ENCODE results near the gene NFATC1. TPM values are rescaled to one million over a fixed set of nuclear protein-coding genes. Genes with fewer than 3 reads are reported as not detected.

Gene NFATC1
- polyA plus RNA-seq, 3 donors = 5.1 to 5.8 (median 5.7) TPM

DNA sequence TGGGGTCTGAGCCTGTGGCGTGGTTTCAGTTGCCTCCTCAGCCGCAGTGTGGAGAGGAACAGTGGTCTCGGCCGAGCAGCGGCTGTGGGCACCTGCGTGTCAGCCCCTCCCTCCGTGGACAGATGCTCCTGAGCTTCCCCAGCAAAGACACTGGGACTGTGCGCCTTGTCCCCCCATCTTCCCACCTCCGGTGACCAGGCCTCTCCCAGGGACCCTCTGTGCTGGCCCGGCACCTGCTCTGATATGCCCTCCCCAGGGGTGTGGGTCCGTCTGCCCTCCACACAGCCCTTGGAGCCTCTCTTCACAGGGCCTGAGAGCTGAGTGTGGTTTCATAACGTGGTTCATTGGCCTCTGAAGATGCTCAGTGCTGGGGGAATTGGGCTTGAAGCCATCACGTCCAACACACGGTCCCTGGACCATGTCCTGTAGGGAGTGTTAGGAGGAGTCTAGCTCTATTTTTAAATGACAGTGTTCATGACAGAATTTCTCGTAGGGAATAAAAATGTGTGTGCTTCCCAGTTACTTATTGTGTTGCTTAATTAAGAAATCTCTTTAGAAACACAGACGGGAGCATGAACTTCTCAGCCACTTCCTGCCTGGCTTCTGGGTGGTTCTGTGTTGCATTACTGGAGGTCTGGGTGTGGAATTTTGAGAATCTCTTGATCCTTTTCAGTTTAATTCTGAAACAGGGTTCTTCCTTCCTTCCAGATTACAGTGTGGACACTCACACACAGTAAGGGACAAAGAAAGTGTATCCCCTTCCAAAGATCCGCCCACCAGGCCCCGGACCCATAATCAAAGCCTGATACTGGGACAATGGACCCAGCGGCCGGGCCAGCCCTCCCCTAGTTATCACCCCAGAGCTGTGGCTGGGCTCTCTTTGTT is 110.7 kb downstream of the NFATC1 start:
- no peak for DNase-seq

DNA sequence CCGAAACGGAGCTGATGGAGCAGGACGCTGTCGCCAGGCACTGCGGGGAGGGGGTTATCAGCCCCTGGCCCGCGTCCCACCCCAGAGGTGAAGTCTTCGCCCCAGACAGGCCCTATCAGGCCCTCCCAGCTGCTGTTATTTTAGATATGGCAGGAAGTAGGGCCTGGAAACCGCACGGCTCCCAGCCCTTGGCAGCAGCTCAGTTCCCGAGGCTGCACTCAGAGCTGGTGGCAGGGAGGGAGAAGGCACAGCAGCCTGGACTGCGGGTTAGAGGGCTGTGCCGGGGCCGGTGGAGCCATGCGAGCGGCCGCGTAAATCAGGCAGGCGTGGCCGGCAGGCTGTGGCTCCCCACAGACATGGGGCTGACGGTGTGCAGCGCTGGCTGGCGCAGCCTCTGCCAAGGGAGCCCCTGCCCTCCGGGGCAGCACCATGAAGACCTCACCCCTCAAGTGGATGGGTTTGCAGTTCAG is 111.4 kb downstream of the NFATC1 start:
- DNase-seq = peak; percentile 60

GRCh38 chr18:79507546-79508480 is 112.1 kb downstream of the NFATC1 start:
- DNase-seq = peak; percentile 87

GRCh38 chr18:79508565-79509535 is 113.1 kb downstream of the NFATC1 start:
- no peak for DNase-seq

GRCh38 chr18:79509536-79509930 is 113.8 kb downstream of the NFATC1 start:
- DNase-seq = no peak

DNA sequence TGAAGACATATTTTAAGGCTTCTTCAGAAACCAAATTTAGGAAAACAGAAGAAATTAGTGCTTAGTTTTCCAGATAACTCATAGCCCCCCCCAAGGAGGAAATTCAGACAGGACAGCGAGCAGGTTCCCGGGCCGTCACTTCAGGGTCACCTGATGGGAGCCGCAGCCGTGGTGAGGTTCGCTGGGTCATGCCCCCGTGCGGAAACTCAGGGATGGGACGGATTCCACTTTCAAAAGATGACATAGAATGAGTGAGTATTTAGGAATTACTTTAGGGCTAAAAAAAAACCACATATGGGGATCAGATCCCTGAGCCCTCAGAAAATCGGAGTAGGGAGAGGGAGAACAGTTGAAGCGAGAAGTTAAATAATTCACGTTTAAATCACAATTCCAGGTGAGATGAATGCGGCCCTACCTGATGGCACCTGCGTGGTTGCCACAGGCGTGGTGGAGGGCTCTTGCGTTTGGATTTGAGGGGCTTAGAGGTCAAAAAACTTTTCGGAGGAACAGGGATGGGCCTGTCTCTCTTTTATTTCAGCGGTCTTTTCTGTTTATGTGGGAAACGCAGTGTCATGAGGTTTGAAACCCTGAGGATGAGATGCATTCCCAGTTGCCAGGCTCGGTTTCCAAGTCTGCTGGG is 114.4 kb downstream of the NFATC1 start:
- DNase-seq = no peak

GRCh38 chr18:79510731-79511241 is 115.1 kb downstream of the NFATC1 start:
- no peak for DNase-seq

- no peak for DNase-seq
Observed at GRCh38 chr18:79511271-79511670, 115.5 kb downstream of the NFATC1 start.

GRCh38 chr18:79511671-79512301 is 116.1 kb downstream of the NFATC1 start:
- no peak for DNase-seq

DNA sequence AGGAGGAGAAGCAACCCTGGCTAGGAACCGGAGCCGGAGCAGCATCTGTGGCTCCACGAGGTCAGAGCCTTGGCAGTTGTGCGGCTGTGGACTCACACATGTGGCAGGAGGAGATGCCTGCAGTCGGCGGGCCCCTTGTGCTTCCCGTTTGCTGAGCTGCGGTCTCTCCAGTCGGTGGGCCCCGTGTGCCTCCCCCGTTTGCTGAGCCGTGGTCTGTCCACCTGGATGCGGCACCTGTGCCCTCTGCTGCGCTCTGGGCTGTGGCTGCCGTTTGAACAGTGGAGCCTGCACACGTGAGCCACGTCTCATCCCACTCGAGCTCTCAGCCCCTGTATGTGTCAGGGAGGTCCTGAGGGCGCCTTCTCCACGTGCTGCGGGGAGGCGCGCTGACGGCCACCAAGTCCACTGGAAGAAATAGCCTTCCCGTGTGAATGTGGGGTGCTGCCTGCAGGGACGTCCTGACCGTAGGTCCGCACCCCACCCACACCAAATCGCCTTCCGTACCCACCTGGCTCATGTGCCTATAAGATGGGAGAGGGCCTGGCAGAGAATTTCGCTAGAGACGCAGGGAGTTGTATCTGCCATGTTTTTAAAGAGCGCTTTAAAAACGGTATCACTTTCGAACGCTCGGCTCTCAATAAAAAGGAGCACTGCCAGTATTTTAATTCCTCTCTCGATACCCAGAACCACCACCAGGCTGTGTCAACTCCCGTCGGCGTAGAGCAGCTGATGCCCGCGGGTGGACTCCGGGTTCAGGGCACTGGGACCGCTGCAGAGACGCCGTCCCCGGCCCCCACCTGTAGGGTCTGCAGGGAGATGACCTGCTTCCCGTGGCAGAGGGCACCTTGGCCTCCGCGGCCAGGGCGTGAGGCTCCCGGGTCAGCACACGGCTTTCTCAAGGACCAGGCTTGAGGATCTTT is 117.0 kb downstream of the NFATC1 start:
- no peak for DNase-seq

DNA sequence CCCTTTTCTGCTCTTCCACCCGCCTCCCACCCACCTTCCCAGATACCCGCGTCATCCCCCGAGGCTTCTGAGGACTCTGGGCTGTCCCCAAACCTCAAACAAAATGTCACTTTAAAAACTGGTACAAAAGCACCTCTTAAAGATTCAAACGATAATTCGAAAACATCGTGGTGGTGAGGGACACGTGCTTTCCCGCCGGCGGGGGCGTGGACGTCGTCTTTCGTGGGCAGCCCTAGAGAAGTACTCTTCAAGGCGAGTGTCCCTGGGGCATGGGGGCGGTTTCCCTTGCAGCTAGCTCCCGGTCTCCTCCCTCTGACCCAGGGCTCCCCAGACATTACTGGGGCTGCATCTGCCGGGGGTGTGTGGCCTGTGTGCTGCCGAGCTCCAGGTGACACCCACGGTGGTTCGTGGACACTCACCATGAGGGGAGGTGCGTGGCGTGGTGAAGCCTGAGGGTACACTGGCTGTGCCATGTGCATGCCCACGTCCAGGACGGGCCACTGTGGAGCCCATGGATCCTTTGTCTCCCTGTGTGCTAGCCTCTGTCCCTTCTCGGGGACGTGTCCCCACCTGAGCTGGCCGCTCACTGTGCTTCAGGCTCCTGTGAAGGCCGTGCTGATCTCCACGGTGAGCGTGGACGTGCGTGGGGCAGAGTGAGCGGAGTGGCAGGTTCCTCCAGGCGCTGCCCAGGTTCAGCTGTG is 117.8 kb downstream of the NFATC1 start:
- DNase-seq = no peak

DNA sequence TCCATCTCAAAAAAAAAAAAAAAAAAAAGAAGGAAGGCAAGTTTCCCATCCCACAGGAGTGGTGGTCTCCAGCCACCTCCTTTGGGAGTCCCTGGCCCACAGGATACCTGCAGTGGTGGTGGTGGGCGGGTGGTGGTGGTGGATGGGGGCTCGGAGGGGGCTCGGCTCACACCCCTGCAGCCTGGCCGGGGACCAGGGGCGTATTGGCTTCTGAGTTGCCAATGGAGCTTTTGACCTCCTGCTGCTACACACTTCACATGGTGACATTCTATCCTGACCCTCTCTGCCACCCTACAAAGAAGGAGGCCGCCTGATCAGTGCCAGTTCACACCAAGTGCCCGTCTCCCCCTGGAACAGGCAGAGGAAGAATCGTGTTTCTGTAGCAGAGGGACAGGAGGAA is 119.6 kb downstream of the NFATC1 start:
- DNase-seq = no peak

- no peak for DNase-seq
Observed at GRCh38 chr18:79515944-79516351, 120.2 kb downstream of the NFATC1 start.

- no peak for DNase-seq
Observed at GRCh38 chr18:79516441-79516931, 120.8 kb downstream of the NFATC1 start.

GRCh38 chr18:79517341-79517740 is 121.6 kb downstream of the NFATC1 start:
- no peak for DNase-seq

GRCh38 chr18:79518028-79518682 is 122.4 kb downstream of the NFATC1 start:
- no peak for DNase-seq

- DNase-seq = no peak
Observed at GRCh38 chr18:79518683-79519128, 123.0 kb downstream of the NFATC1 start.

Measured in renal pelvis (tissue), 4 donors.